Neural cell (in vitro differentiated cells): ENCODE data around the gene ZNF587B. TPM values are rescaled to one million over a fixed set of nuclear protein-coding genes. Genes with fewer than 3 reads are reported as not detected.
A peak's percentile ranks its signal among the peaks of the same experiment; 100 is the strongest.
"Not testable (repeated sequence)": the region's sequence is repeated elsewhere in the genome, so short reads cannot be mapped to it uniquely, and the experiment has no call there.

Source experiments
- H2AFZ ChIP-seq: fragments of 200-600, 300-800 bp; sonication (generic), shearing (Covaris generic); 2 replicates; pipeline ENCODE4 v1.6.0; 2014; ENCODE audit warnings: low read depth, mild to moderate bottlenecking, antibody characterized with exemption, low read length, moderate library complexity
- H3F3A ChIP-seq: fragments of 200-600 bp; shearing (Covaris generic); 2 replicates; pipeline ENCODE4 v1.6.1; 2016; ENCODE audit warnings: mild to moderate bottlenecking, moderate library complexity, mixed read lengths, antibody characterized with exemption, low read length; ENCODE audit not compliant: insufficient read depth, poor library complexity, severe bottlenecking
- H3K27ac ChIP-seq: fragments of 200-600, 300-800 bp; sonication (generic), shearing (Covaris generic); 2 replicates; pipeline ENCODE4 v1.5.1; 2014; ENCODE audit warnings: mild to moderate bottlenecking, low read length, moderate library complexity
- H3K27me3 ChIP-seq: fragments of 300-800, 200-600 bp; sonication (generic), shearing (Covaris generic); 2 replicates; pipeline ENCODE4 v1.6.0; 2014; ENCODE audit warnings: mild to moderate bottlenecking, low read depth, low read length, moderate library complexity; ENCODE audit not compliant: insufficient read depth
- H3K36me3 ChIP-seq: fragments of 300-800, 200-600 bp; sonication (generic), shearing (Covaris generic); 2 replicates; pipeline ENCODE4 v1.5.1; 2014; ENCODE audit warnings: mild to moderate bottlenecking, antibody characterized with exemption, low read length, moderate library complexity; ENCODE audit not compliant: insufficient read depth
- H3K4me2 ChIP-seq: fragments of 300-800, 200-600 bp; sonication (generic), shearing (Covaris generic); 2 replicates; pipeline ENCODE4 v1.6.0; 2014; ENCODE audit warnings: mild to moderate bottlenecking, low read length
- H3K4me3 ChIP-seq: fragments of 300-800, 200-600 bp; sonication (generic), shearing (Covaris generic); 2 replicates; pipeline ENCODE4 v1.5.1; 2014; ENCODE audit warnings: mild to moderate bottlenecking, low read length, moderate library complexity
- H3K79me2 ChIP-seq: fragments of 200-600 bp; shearing (Covaris generic); replicated peaks from 2 replicates; pipeline ENCODE4 v1.6.0; 2014; ENCODE audit warnings: mild to moderate bottlenecking, low read length, moderate library complexity; ENCODE audit not compliant: insufficient read depth
- H3K9ac ChIP-seq: fragments of 300-800, 200-600 bp; sonication (generic), shearing (Covaris generic); 2 replicates; pipeline ENCODE4 v1.6.1; 2016; ENCODE audit warnings: mild to moderate bottlenecking, low read length, mixed read lengths
- H3K9me2 ChIP-seq: fragments of 200-600 bp; shearing (Covaris generic); 2 replicates; pipeline ENCODE4 v1.6.1; 2016; ENCODE audit warnings: mild to moderate bottlenecking, low read length, mixed read lengths; ENCODE audit not compliant: insufficient read depth
- H3K9me3 ChIP-seq: fragments of 200-600, 300-800 bp; sonication (generic), shearing (Covaris generic); 2 replicates; pipeline ENCODE4 v1.6.1; 2016; ENCODE audit warnings: mild to moderate bottlenecking, mixed run types, low read length, moderate library complexity, mixed read lengths
- H4K20me1 ChIP-seq: fragments of 200-600 bp; shearing (Covaris generic); 2 replicates; pipeline ENCODE4 v1.6.1; 2016; ENCODE audit warnings: mild to moderate bottlenecking, mixed run types; ENCODE audit not compliant: insufficient read depth
- EP300 ChIP-seq: fragments of 450-650 bp; conservative IDR thresholded peaks from 2 replicates; pipeline ENCODE4 v1.6.1; 2014; ENCODE audit warnings: antibody characterized with exemption, mild to moderate bottlenecking, moderate library complexity; ENCODE audit not compliant: poor library complexity, severe bottlenecking
- EZH2 ChIP-seq: fragments of 200-600, 300-800 bp; shearing (Covaris generic), sonication (generic); IDR thresholded peaks from 2 replicates; pipeline ENCODE4 v1.6.1; 2014; ENCODE audit warnings: antibody characterized with exemption, low read length, borderline replicate concordance, mild to moderate bottlenecking; ENCODE audit not compliant: insufficient read depth, poor library complexity, severe bottlenecking
- MXI1 ChIP-seq: fragments of 450-650 bp; conservative IDR thresholded peaks from 2 replicates; pipeline ENCODE4 v1.6.1; 2014; ENCODE audit warnings: antibody characterized with exemption, mild to moderate bottlenecking; ENCODE audit not compliant: poor library complexity, severe bottlenecking
- POLR2AphosphoS5 ChIP-seq: IDR thresholded peaks from 2 replicates; pipeline ENCODE4 v1.6.1; 2012
- RAD21 ChIP-seq: fragments of 450-650 bp; conservative IDR thresholded peaks from 2 replicates; pipeline ENCODE4 v1.6.1; 2014; ENCODE audit warnings: antibody characterized with exemption, mild to moderate bottlenecking, moderate library complexity
- REST ChIP-seq: IDR thresholded peaks from 2 replicates; pipeline ENCODE4 v1.6.1; 2012; ENCODE audit warnings: borderline replicate concordance
- SMC3 ChIP-seq: fragments of 450-650 bp; conservative IDR thresholded peaks from 2 replicates; pipeline ENCODE4 v1.6.1; 2014; ENCODE audit warnings: antibody characterized with exemption, mild to moderate bottlenecking, moderate library complexity; ENCODE audit not compliant: poor library complexity
- TAF1 ChIP-seq: IDR thresholded peaks from 2 replicates; pipeline ENCODE4 v1.6.1; 2012; ENCODE audit warnings: low read depth
- polyA plus RNA-seq: library from polyadenylated mRNA; depleted of rRNA; stranded (reverse); fragments of >200 nt; gene quantifications from 2 replicates; pipeline ENCODE4 v1.2.3, GENCODE V29; 2014

ZNF587B gene
- polyA plus RNA-seq, 1 donor from 2014 or later, result 5.7 TPM

- peak within 1 kb of the TSS; percentile 64 for H3K9ac ChIP-seq
- not testable (repeated sequence) for H2AFZ ChIP-seq, H3K9me3 ChIP-seq, H3K9me2 ChIP-seq, H3K36me3 ChIP-seq, H4K20me1 ChIP-seq, H3K27me3 ChIP-seq, H3F3A ChIP-seq
- peak within 1 kb of the TSS; percentile 70 for H3K4me3 ChIP-seq
- peaks cover 21% of the 10 kb centered on the region for H3K79me2 ChIP-seq
- peak within 1 kb of the TSS; percentile 66 for H3K4me2 ChIP-seq
- peak within 1 kb of the TSS; percentile 53 for H3K27ac ChIP-seq
- TF ChIP-seq MXI1 (peak; percentile 94), REST (peak; percentile 16)
These were observed 19.8 kb downstream of the ZNF587B start, which contains the start of gene ZNF587 for GRCh38 chr19:57849666-57850473. Gene ZNF587, plus strand, starts transcription at chr19:57849859. Its CDS starts 180 bp downstream, at chr19:57850039.

GRCh38 chr19:57850553-57851017 is 20.5 kb downstream of the ZNF587B start:
- H3K9me2 ChIP-seq, result no peaks in the 10 kb centered on the region
- no peaks in the 10 kb centered on the region for H3K9me3 ChIP-seq
- peak overlapping the region; percentile 70 for H3K4me3 ChIP-seq
- peaks cover 4% of the 10 kb centered on the region for H3K36me3 ChIP-seq
- peak overlapping the region; percentile 64 for H3K9ac ChIP-seq
- H3K79me2 ChIP-seq, result peaks cover 21% of the 10 kb centered on the region
- no peaks in the 10 kb centered on the region for H4K20me1 ChIP-seq
- H3K27me3 ChIP-seq, result no peaks in the 10 kb centered on the region
- TF ChIP-seq TAF1 (no peak), EZH2 (no peak), EP300 (no peak), MXI1 (no peak), POLR2AphosphoS5 (no peak), REST (no peak), RAD21 (no peak), SMC3 (no peak)
- no peak overlapping the region for H2AFZ ChIP-seq
- H3K4me2 ChIP-seq, result peak overlapping the region; percentile 66
- no peaks in the 10 kb centered on the region for H3F3A ChIP-seq
- H3K27ac ChIP-seq, result peak overlapping the region; percentile 53

GRCh38 chr19:57851812-57852603 is 21.9 kb downstream of the ZNF587B start:
- H3K9ac ChIP-seq, H3K9me3 ChIP-seq, H3F3A ChIP-seq, H3K27ac ChIP-seq, H3K9me2 ChIP-seq, H4K20me1 ChIP-seq, H2AFZ ChIP-seq, H3K4me2 ChIP-seq, H3K36me3 ChIP-seq, H3K27me3 ChIP-seq: not testable (repeated sequence)
- peak overlapping the region; percentile 70 for H3K4me3 ChIP-seq
- peaks cover 21% of the 10 kb centered on the region for H3K79me2 ChIP-seq

GRCh38 chr19:57854117-57854516 is 24.0 kb downstream of the ZNF587B start:
- H3K36me3 ChIP-seq, H3K9me2 ChIP-seq, H3K4me3 ChIP-seq, H3K9me3 ChIP-seq, H3K9ac ChIP-seq, H3F3A ChIP-seq, H2AFZ ChIP-seq, H4K20me1 ChIP-seq, H3K4me2 ChIP-seq, H3K27ac ChIP-seq, H3K27me3 ChIP-seq: not testable (repeated sequence)
- H3K79me2 ChIP-seq, result peaks cover 21% of the 10 kb centered on the region
